Cardiac fibroblast (primary cell): ENCODE results near the gene ACP6.

Source experiments
- DNase-seq, 2 donors: peaks; one replicate each; pipeline versions ENCODE4 v3.0.0 to v3.0.0-alpha.2; 2010; ENCODE audit warnings: low read depth in 2 of 2
- H3K4me3 ChIP-seq, 2 donors: replicated peaks in 1 of 2; 1 replicate in 1 of 2; 2 replicates in 1 of 2; pipeline ENCODE4 v1.5.1; 2011; ENCODE audit warnings: low read depth in 2 of 2, low read length in 2 of 2, mild to moderate bottlenecking in 2 of 2, moderate library complexity in 1 of 2
- TF ChIP-seq, protein P1 (sequence below): IDR thresholded peaks from one replicate; pipeline ENCODE4 v1.5.1; 2011; ENCODE audit warnings: low read depth, mild to moderate bottlenecking, low read length, inconsistent platforms

ACP6 gene

DNA sequence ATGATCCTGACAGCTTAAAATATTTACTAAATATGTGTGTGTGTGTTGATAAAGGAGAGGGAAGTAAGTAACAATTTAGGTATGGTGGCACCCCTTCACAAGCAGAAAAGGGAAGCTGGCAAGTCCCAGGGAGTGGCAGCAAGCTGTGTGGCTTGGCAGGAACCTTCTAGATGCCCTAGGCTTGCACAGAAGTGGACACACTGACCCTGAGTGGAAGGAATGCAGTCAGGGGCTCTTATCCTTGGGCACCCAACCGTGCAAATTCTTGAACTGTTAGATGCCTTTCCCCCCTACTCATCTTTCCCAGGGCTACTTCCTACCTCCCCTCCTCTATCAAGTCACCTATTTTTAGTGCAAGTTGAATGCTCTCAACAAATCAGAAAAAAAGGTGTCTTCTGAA is 18.9 kb downstream of the ACP6 start:
- no peak for DNase-seq
- TF ChIP-seq, protein P1, sequence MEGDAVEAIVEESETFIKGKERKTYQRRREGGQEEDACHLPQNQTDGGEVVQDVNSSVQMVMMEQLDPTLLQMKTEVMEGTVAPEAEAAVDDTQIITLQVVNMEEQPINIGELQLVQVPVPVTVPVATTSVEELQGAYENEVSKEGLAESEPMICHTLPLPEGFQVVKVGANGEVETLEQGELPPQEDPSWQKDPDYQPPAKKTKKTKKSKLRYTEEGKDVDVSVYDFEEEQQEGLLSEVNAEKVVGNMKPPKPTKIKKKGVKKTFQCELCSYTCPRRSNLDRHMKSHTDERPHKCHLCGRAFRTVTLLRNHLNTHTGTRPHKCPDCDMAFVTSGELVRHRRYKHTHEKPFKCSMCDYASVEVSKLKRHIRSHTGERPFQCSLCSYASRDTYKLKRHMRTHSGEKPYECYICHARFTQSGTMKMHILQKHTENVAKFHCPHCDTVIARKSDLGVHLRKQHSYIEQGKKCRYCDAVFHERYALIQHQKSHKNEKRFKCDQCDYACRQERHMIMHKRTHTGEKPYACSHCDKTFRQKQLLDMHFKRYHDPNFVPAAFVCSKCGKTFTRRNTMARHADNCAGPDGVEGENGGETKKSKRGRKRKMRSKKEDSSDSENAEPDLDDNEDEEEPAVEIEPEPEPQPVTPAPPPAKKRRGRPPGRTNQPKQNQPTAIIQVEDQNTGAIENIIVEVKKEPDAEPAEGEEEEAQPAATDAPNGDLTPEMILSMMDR, result no peak

DNA sequence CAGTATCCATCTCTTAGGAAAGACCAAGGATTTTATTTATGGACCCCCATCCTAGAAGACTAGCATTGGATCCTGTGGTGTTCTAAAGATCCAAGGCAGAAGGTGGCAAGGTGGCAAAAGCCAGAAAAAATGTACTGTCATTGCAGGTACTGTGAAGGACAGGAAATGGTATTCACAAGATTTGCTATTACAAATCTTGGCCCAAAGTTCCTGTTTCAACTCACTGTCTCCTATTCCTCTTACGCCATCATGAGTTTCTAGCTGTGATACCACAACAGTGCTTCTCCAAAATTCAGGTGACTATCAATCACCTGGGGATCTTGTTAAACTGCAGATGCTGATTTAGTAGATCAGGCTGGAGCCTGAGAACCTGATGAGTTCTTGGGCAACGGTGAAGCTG is 21.4 kb downstream of the ACP6 start:
- TF ChIP-seq, protein P1, result no peak
- no peak for DNase-seq
- H3K4me3 ChIP-seq, result no peak overlapping the region

More for the DNA sequence above, 18.9 kb downstream of the ACP6 start:
- no peak overlapping the region for H3K4me3 ChIP-seq

DNA sequence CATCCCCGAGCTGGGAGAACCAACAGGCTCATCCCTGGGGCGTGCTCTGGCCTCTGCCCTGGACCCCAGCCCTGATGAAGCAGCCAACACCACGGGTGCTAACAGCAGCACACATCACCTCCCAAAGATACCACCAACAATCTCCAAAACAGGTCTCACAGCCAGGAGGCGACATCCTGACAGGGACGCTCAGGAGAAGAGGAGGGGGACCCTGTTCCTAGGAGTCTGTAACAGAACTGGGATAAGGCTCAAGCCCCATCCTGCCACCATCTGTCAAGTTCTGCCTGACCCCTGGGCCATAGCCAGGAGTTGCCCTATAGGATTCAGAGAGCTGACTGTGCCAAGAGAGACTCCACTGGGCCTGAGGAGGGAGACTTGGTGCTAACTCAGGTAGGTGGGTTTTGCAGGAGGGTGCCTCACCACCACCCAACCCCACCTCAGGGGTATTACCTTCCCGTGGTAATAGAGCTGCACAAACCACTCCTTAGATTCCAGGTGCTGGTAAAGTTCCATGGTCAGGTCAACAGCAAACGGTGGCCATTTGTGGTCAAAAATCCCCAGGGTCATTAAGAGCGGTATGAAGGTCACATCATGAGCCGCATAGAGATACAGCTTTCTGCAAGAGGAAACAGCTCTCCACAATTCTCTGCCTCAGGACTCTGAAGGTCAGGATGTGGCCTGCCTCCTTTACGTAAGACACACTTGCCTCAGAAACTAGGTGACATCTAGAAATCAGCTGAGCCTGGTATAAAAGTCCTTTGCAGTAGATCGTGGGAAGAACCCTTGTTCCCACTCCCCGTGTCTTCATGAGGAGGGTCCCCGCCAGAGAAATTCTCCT is 22.3 kb downstream of the ACP6 start:
- TF ChIP-seq, protein P1, result no peak
- DNase-seq, result no peak
- H3K4me3 ChIP-seq, result no peak overlapping the region

DNA sequence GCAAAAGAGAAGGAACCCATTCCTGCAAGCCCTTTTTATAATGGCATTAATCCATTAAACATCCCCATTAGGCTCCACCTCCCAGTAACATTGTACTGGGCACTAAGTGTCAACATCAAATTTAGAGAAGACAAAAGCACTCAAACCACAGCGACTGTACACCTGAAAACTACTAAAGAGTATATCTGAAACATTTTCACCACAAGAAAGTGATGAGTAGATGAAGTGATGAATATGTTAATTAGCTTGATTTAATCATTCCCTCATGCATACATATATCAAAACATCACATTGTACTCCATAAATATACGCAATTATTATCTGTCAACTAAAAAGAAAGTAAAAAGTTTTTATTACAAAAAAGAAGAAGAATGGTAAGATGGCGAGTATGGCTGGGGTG is 26.4 kb downstream of the ACP6 start:
- TF ChIP-seq, protein P1, result no peak
- DNase-seq, result no peak
- H3K4me3 ChIP-seq, result no peak overlapping the region

DNA sequence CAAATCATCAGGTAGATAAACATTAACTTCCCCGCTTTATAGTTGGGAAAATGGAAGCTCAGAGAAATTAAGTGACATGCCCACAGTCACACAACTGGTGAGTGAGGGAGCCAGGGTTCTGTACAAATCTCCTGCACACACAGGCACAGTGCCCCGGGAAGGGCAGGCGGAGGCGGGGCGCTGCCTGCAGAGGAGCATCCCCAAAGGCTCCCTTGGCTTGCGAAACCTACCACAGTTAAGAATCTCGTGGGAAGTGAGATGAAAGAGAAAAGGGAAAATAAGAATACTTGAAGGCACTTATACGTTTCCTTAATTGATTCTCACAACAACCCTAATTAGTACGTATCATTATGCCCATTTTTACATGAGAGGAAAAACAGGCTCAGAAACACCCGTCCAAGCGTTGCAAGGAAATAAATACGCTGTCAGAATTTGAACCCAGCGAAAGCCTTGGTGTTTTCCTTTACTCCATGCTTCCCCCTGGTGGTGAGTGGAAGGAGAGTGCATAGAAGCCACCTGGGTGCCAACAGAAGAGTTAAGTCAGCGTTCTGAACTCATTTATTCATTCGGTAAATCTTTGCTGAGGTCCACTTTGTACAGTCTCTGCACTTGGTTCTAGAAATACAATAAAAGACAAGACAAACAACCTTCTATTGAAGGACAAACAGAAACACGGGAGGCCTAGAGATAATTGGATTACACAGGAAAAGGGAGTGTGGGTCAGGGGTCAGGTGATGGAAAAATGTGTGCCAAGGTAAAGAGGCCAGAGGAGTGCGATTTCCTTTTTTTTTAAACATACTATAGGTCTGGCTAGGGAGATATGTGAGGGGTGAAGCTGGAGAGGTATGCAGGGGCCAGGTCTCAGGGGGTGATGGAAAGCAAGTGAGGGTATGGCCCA is 28.4 kb downstream of the ACP6 start:
- peak; percentile 60 to 73 for DNase-seq
- TF ChIP-seq, protein P1, result peak; percentile 90
- no peak overlapping the region for H3K4me3 ChIP-seq

DNA sequence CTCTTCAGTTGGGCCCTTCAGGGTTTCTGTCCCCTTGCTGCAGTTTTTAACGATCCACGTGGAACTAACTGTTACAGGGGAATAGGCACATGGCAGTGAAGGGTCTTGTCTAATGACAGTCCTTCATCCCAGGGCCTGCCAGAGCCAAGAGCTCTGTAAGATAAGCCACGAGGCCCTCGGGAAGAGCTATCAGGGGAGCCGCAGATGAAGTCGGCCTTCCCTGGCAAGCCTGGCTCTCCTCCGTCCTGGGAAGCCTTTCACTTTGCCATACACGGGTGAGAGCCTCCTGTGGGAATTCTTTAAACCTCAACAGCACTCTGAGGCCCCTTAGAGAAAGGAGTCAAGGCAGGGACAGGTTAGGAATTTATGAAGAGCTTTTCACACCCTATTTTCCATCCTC is 29.0 kb downstream of the ACP6 start:
- no peak overlapping the region for H3K4me3 ChIP-seq
- TF ChIP-seq, protein P1, result no peak
- DNase-seq, result no peak
